Peyer's patch (tissue), 4 donors: ENCODE results near the gene TTI1.

Experiments
- CTCF ChIP-seq, 6 experiments: fragments of 450-650 bp in 4 of 6; fragments of 200-600 bp in 2 of 6; sonication (generic) in 1 of 6; IDR thresholded peaks; one replicate each; pipeline ENCODE4 v1.5.1; 2017 to 2019; ENCODE audit warnings: antibody characterized with exemption in 6 of 6, mild to moderate bottlenecking in 3 of 6, moderate library complexity in 1 of 6
- POLR2A ChIP-seq, 2 donors: fragments of 450-650 bp; IDR thresholded peaks; one replicate each; pipeline ENCODE4 v1.5.1; 2017; ENCODE audit warnings: antibody characterized with exemption in 2 of 2, mild to moderate bottlenecking in 2 of 2, moderate library complexity in 2 of 2

GRCh38 chr20:38055294-38055693 is 22.0 kb upstream of the TTI1 start:
- TF ChIP-seq CTCF (IDR thresholded peaks at IDR 0.05) (no peak), POLR2A (IDR thresholded peaks at IDR 0.05) (no peak)
